ENCODE results near the gene EYS.

GRCh38 chr6:64050590-64050989 is 1656.4 kb downstream of the EYS start:
- no peak for TF ChIP-seq RAD21 (IDR thresholded peaks at IDR 0.05; ENCODE audit: low read length)
- TF ChIP-seq, protein P1, sequence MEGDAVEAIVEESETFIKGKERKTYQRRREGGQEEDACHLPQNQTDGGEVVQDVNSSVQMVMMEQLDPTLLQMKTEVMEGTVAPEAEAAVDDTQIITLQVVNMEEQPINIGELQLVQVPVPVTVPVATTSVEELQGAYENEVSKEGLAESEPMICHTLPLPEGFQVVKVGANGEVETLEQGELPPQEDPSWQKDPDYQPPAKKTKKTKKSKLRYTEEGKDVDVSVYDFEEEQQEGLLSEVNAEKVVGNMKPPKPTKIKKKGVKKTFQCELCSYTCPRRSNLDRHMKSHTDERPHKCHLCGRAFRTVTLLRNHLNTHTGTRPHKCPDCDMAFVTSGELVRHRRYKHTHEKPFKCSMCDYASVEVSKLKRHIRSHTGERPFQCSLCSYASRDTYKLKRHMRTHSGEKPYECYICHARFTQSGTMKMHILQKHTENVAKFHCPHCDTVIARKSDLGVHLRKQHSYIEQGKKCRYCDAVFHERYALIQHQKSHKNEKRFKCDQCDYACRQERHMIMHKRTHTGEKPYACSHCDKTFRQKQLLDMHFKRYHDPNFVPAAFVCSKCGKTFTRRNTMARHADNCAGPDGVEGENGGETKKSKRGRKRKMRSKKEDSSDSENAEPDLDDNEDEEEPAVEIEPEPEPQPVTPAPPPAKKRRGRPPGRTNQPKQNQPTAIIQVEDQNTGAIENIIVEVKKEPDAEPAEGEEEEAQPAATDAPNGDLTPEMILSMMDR (IDR thresholded peaks at IDR 0.05), result no peak
- TF ChIP-seq USF2 (IDR thresholded peaks at IDR 0.05; ENCODE audit: borderline replicate concordance, low read depth, low read length), result no peak
- TF ChIP-seq YY1 (IDR thresholded peaks at IDR 0.05; ENCODE audit: low read depth), result no peak
- no peak for TF ChIP-seq POLR2AphosphoS5 (IDR thresholded peaks at IDR 0.05; ENCODE audit: low read depth, low read length)
- TF ChIP-seq EP300 (IDR thresholded peaks at IDR 0.05; ENCODE audit: borderline replicate concordance in 1 of 2, low read depth in 1 of 2, low read length in 1 of 2), result no peak

All from SK-N-SH (cell line).